GM12873 (cell line): ENCODE data around the gene ME1.

Experiments used
- CTCF ChIP-seq: IDR thresholded peaks from 2 replicates; pipeline ENCODE4 v1.5.1; 2012; ENCODE audit warnings: low read depth, mild to moderate bottlenecking, moderate library complexity, low read length, control low read depth; ENCODE audit not compliant: insufficient read depth; ENCODE audit errors: missing control alignments

Gene ME1

GRCh38 chr6:83430611-83431544, at the start of gene ME1:
Gene ME1, minus strand, starts transcription at chr6:83431051. Its CDS starts 97 bp downstream, at chr6:83430954.
- TF ChIP-seq CTCF, result no peak

- TF ChIP-seq CTCF, result no peak
Observed at GRCh38 chr6:83480470-83480869, 49.6 kb upstream of the ME1 start.

- TF ChIP-seq CTCF, result no peak
Observed at GRCh38 chr6:83479389-83479788, 48.5 kb upstream of the ME1 start.

- TF ChIP-seq CTCF, result no peak
Observed at GRCh38 chr6:83476971-83477370, 46.1 kb upstream of the ME1 start.

GRCh38 chr6:83474309-83474708, 43.5 kb upstream of the ME1 start:
- TF ChIP-seq CTCF, result no peak

- no peak for TF ChIP-seq CTCF
Observed at GRCh38 chr6:83472767-83473166, 41.9 kb upstream of the ME1 start.

GRCh38 chr6:83470587-83470986, 39.7 kb upstream of the ME1 start:
- no peak for TF ChIP-seq CTCF
